HG02759 (cell line): ENCODE measurements around the gene NUP214.
"Not testable (repeated sequence)": the region's sequence is repeated elsewhere in the genome, so short reads cannot be mapped to it uniquely, and the experiment has no call there.

Experiments used
- ATAC-seq: cut with Tn5 transposase; IDR thresholded peaks from one replicate; pipeline ENCODE4 v1.9.1; 2021; ENCODE audit warnings: mild to moderate bottlenecking, moderate library complexity; ENCODE audit not compliant: unreplicated experiment

The NUP214 gene

DNA sequence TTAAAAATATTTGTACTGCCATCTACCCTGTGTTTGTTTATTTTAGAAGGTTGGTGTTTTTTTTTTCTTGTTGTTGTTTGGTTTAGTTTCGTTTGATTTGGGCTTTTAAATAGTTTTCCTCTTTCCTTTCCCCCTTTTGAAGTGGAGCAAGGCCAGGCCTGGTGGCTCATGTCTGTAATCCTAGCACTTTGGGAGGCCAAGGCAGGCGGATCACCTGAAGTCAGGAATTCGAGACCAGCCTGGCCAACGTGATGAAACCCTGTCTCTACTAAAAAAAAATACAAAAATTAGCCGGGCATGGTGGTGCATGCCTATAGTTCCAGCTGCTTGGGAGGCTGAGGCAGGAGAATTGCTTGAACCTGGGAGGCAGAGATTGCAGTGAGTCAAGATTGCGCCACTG is 65.6 kb downstream of the NUP214 start:
- ATAC-seq, result not testable (repeated sequence)

DNA sequence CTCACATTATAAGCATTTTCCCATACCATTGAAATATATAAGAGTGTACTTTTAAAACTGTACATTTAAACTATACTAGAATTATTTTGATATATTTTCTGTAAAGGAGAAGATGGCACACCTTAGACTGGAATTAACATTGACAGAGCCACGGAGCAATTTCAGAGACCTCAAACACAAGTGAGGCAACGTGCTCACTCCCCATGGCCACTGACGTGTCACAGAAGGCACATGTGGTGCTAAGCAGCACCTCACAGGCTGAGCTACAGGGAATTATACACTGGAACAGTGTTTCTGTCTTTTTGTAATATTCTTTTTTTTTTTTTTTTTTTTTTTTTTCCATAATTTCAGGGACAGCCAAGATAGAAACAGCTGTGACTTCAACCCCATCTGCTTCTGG is 66.5 kb downstream of the NUP214 start:
- no peak for ATAC-seq

DNA sequence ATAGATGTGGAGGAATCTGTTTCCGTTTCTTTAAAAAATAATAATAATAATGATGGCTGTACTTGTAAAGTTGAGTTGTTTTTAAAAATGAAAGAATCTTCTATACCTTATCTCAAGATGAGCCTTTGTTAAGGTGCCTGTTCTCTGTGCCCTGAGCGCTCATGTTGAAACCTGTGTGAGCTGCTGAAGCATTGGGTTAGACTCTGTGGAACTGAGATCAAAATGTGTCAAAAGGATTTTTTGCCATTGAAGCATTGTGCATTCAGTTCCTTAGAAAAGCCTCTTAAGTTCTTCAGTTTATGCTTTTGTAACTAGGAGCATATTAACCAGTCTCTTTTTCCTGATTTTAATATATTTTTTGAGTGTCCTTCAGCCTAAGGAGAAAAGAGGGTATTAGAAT is 67.7 kb downstream of the NUP214 start:
- ATAC-seq, result no peak

DNA sequence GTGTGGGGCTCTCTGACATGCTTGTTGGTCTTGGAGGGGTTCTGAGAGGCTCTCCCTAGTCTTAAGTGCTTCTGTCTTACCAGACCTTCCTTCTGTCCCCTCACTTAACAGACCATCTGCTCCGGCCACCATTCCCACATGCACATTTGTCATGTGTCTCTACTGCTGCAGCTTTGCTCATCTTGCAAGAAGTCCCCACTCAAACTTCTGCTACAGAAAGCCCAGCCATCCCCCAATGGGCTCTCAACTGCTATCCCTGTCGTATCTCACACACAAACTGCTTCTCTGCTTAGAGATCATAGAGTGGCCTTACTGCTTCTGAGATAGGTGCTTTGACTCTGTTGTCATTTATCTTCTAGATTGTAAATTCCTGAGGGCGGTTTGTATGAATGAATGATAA is 69.4 kb downstream of the NUP214 start:
- no peak for ATAC-seq

DNA sequence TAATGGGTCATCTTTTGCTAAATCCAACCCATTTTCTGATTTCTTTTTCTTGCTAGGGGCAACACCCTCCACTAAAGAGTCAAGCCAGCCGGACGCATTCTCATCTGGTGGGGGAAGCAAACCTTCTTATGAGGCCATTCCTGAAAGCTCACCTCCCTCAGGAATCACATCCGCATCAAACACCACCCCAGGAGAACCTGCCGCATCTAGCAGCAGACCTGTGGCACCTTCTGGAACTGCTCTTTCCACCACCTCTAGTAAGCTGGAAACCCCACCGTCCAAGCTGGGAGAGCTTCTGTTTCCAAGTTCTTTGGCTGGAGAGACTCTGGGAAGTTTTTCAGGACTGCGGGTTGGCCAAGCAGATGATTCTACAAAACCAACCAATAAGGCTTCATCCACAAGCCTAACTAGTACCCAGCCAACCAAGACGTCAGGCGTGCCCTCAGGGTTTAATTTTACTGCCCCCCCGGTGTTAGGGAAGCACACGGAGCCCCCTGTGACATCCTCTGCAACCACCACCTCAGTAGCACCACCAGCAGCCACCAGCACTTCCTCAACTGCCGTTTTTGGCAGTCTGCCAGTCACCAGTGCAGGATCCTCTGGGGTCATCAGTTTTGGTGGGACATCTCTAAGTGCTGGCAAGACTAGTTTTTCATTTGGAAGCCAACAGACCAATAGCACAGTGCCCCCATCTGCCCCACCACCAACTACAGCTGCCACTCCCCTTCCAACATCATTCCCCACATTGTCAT is 72.0 kb downstream of the NUP214 start:
- no peak for ATAC-seq

DNA sequence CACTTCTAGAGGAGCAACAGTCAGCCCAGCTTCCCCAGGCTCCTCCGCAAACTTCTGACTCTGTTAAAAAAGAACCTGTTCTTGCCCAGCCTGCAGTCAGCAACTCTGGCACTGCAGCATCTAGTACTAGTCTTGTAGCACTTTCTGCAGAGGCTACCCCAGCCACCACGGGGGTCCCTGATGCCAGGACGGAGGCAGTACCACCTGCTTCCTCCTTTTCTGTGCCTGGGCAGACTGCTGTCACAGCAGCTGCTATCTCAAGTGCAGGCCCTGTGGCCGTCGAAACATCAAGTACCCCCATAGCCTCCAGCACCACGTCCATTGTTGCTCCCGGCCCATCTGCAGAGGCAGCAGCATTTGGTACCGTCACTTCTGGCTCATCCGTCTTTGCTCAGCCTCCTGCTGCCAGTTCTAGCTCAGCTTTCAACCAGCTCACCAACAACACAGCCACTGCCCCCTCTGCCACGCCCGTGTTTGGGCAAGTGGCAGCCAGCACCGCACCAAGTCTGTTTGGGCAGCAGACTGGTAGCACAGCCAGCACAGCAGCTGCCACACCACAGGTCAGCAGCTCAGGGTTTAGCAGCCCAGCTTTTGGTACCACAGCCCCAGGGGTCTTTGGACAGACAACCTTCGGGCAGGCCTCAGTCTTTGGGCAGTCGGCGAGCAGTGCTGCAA is 72.8 kb downstream of the NUP214 start:
- ATAC-seq, result no peak

DNA sequence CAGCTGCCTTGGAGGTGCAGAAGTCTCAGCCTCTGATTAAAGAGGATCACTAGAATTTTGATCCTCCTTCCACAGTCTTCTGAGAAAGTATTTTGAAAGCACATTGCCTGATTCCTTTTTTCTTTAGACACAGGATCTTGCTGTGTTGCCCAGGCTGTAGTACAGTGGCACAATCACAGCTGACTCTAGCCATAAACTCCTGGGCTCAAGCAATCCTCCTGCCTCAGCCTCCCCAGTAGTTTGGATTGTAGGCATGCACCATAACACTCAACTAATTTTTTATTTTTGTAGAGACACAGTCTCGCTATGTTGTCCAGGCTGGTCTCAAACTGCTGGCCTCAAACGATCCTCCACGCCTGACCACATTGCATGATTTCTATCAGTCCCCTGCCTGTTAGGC is 76.5 kb downstream of the NUP214 start:
- ATAC-seq, result no peak

DNA sequence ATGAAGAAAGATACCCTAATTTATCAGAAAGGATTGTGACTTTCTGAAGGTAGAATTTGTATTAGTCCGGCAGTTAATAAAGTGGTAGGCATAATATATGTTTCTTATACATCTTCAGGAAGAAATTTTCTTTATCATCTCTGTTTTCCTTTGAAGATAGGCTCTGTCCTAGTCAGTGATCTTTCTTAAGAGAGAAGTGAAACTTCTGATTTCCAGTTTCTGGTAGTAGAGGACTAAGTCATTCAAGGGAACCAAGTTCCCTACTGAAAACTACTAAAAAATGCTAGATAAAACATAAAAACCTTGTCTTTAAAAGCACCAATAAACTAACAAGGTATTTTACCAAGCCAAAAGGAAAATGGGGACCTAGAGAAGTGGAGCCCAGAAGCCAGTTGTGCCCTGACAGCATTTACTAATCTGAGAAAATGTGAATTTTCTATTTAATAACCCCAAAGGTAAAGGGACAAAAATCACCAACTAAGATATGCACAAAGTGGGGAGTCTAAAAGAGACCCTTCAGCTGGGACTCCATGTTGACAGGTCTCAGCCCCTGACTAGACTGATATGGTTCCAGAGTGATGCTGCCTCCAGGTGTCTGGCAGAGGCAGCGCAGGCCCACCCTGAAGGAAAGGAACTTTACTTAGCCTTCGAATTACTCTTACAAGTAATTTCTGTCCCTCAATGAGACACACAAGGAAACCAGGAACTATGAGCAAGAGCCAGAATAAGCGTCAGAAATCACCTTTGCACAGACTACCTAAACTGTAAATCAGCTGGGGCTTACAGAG is 78.2 kb downstream of the NUP214 start:
- no peak for ATAC-seq

DNA sequence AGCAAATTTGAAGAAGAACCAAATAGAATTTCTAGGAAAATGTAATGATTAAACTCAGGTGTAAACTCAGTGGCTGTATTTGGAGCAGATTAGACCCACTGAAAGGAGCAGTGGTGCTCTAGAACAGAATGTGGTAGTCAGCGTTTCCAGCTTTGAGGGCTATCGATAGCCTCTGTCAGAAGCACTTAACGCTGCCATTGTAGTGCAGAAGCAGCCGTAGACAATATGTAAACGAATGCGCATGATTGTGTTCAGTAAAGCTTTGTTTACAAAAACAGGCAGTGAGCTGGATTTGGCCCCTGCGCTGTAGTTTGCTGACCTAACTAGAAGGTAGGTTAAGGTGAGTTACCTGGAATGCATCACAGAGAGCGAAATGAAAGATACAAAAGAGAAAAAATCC is 78.9 kb downstream of the NUP214 start:
- no peak for ATAC-seq

DNA sequence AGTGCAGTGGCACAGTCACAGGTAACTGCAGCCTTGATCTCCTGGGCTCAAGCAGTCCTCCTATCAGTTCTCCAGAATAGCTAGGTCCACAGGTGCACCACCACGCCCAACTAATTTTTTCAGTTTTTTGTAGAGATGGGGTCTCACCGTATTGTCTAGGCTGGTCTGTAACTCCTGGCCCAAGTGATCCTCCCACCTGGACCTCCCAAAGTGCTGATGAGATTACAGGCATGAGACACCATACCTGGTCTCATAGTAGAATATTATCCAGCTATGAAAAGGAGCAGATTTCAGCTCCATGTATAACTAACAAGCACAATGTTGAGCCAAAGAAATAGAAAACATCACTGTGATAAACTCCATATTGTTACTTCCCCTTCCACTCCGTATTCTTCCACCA is 81.1 kb downstream of the NUP214 start:
- no peak for ATAC-seq

DNA sequence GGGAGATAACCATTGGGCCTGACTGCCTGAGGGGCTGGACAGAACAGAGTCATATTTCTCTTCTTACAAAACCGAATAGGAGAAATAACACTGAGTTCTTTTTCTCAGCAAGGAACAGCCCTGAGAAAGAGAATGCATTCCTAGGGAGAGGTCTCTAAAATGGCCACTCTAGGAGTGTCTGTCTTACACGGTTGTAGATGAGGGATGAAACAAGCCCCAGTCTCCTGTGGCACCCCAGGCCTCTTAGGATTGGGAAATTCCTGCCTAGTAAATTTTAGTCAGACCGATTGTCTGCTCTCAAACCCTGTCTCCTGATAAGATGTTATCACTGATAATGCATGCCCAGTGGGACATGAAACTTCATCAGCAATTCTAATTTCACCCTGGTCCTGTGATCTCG is 86.5 kb downstream of the NUP214 start:
- not testable (repeated sequence) for ATAC-seq

DNA sequence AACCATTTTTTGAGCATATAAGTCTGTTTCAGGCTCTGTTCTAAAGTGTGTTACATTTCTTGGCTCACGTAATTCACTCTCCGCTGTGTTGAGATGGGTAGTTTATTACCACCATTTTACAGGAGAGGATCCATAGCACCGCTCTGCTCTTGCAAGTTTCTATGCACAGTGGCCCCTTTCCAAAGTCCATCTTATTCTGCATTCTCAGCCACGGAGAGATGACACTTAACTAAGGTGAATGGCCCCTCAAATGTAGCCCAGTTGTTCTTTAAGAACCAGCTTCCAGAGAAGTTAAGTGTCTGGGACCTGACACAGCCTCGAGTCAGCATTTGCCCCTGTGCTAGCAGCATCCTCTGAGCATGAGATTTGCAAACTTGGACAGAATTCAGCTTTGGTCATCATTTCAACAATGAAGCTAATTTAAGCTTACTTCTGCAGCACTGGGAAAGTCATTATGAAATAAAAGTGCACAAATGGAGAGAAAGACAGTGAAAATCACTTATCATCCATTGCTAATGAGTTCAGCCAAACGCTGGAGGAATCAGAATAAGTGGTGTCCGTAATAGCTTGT is 89.0 kb downstream of the NUP214 start:
- ATAC-seq, result no peak

DNA sequence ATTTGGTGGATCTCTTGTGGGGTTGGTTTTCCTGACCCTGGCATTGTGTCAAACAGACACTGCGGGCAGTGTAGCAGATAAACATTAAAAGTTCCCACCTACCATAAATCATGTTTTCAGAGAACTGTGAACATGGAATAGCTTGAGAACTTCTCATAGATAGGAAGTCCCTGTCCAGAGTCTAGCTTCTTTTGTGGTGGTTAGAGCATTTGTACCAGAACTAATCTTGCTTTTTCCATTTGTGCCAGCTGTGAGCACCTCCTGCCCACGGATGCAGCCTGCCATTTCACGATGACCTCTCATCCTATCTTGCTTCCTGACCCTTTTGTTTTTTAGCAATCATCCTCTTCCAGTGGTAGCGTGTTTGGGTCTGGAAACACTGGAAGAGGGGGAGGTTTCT is 89.5 kb downstream of the NUP214 start:
- no peak for ATAC-seq

DNA sequence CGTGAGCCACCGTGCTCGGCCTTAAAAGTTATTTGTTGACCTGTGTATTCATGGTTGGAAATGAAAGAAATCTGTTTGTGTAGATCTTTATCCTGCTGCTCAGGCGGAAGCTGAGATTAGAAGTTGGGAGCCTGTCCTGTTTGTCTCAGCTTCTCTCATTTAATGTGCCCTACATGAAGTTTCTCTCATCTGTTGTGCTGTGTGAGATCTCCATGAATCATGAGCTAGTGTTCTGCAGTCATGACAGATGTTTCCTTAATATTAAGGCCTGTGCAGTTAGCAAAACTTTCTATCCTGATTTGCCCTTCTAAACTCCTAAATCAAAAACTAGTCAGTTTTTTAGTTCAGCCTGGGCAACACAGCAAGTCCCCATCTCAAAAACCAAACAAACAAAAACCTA is 91.4 kb downstream of the NUP214 start:
- ATAC-seq, result no peak

DNA sequence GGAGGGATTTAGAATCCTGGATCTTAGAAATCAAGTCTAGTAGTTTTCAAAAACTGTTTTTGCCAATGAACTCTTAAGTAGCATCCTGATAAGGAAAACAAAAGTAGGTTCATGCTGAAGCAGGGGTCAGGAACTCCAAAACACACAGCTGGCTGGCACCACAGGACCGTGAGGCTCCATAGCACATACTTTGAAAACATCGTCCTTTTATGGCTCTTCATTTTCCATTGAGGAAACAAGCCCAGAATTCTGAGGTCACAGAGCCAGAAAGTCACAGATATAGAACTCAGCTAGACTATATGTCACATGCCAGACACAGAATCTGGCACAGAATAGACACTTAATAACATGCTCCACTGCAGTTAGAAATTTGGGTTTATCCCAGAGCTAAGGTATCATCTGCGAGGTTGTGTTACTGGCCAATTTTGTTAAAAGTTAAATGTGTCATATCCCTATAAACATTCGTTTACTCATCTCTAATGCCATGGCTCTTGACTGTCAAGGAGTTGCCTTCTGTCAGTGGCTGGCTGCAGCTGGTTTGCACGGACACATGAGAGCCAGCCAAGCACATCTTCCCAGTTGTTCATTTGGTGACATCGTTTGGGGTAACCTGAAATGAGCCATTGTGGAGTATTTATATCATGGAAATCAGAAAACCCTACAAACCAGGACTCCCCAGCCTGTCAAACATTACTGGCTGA is 92.1 kb downstream of the NUP214 start:
- ATAC-seq, result no peak

DNA sequence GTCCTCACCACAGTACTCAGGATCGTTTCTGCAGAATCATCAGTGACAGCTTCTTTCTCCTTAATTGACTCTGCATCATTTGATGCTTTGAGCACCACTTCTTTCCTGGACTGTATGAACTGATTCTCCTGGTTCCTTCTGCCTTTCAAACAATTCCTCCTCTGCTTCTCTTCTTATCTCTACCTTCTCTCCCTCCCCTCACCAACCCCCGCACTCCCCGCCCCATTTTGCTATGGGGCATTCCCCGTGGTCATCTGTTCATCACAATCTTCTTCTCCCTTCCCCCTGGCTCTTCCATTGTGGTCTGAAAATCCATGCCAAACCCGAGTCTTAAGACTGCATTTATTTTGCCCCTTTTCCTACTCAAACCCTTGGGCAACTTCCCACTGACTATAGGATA is 93.0 kb downstream of the NUP214 start:
- ATAC-seq, result no peak

DNA sequence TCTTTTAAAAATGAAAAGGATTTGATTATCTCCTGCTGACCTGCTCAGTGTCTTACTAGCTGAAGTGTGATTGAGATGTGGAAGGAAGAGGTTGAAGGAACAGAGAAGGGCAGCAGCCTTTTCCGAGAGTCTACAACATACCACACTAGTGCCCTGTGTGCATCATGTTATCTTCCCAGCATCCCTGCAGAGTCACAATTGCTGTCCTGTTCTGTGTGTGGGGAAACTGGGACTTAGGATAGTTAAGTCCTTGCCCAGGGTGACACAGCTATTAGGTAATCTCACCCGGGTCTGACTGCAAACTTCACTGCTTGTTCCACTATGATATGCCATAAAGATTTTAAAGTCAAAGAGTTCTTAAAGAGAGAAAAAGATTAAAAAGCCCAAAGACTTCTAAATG is 95.1 kb downstream of the NUP214 start:
- ATAC-seq, result no peak

DNA sequence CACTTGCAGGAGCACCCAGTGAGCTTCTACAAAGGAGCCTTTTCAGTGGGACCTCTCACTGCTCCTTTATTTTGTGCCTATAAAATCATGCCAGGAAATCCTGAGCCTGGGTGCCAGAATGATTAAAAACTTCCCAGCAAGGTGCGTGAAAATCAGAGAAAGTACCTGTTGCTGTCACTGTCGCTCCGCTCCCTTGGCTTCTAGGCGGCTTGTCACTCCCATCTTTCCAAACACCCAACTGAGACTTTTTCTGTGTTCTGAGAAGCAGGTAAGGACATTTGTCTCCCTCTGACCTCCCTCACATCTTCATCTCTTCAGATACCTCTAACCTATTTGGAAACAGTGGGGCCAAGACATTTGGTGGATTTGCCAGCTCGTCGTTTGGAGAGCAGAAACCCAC is 97.1 kb downstream of the NUP214 start:
- ATAC-seq, result no peak

DNA sequence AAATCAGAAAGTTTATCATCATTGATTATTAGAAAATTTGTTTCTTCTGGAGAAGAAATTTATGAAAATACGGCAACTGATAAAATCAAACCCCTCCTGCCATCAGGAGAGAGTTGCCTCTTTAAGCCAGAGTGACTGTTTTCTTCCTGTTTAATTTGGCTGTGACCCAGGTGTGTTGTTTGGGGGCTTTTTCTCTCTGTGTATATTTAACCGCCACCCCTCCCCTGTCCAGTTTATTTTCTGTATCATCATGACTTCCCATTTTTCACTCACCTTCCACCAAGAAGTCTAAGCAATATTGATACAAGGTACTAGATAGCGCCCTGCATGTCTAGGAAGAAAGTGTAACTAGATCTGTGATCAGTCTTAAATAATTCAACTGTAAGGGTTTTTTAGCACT is 100.8 kb downstream of the NUP214 start:
- ATAC-seq, result no peak

DNA sequence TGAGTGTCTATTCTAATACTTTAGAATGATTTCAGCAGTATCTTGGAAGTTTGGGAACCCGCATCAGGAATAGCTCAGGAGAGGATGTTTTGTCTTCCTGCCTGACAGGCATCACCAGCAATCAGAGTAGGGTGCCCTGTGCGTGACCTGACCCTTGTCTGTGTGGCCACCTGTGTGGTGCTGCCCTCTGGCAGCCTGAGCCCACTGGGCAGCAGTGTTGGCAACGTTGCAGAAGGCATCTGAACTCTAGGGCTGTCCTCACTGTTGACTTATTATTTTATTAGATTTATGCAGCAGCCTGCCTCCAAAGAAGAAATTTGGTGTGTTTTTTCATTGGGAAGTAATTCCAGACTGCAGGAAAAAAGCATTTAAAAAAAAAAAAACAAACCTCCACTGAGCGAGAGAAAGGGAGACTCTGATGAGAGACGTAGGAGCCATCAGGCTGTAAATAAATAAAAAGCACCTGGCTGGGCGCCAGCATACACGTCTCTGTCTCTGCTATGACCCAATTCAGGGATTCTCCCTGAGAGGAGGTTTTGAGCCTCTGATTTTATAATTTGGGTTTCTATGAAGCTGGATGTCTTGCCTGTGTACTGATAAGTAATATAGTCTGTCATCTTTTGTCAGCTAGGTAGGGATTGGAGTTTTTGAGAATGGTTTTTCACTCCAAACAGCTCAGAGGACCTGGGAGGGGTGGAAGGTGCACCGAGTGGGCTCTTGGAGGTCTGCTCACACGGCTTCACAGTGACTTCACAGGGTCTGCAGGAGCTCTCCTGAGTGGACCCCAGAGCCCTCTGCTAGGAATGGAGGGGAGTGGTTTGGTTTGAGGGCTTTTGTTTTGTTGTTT is 101.9 kb downstream of the NUP214 start:
- no peak for ATAC-seq
